Body of pancreas (tissue), 4 donors: Measurements from ENCODE around the gene PLCB1.

Experiments used
- POLR2A ChIP-seq, 3 donors: fragments of 450-650 bp; IDR thresholded peaks; one replicate each; pipeline ENCODE4 v1.6.1; 2016; ENCODE audit warnings: antibody characterized with exemption in 3 of 3, mild to moderate bottlenecking in 2 of 3
- TF ChIP-seq, protein P1 (sequence below), 7 experiments: fragments of 450-650 bp in 4 of 7; fragments of 200-600 bp in 3 of 7; sonication (generic) in 3 of 7; IDR thresholded peaks; one replicate each; pipeline ENCODE4 v1.5.1; 2016 to 2019; ENCODE audit warnings: antibody characterized with exemption in 7 of 7

GRCh38 chr20:8287340-8287739, 155.3 kb downstream of the PLCB1 start:
- TF ChIP-seq, protein P1, sequence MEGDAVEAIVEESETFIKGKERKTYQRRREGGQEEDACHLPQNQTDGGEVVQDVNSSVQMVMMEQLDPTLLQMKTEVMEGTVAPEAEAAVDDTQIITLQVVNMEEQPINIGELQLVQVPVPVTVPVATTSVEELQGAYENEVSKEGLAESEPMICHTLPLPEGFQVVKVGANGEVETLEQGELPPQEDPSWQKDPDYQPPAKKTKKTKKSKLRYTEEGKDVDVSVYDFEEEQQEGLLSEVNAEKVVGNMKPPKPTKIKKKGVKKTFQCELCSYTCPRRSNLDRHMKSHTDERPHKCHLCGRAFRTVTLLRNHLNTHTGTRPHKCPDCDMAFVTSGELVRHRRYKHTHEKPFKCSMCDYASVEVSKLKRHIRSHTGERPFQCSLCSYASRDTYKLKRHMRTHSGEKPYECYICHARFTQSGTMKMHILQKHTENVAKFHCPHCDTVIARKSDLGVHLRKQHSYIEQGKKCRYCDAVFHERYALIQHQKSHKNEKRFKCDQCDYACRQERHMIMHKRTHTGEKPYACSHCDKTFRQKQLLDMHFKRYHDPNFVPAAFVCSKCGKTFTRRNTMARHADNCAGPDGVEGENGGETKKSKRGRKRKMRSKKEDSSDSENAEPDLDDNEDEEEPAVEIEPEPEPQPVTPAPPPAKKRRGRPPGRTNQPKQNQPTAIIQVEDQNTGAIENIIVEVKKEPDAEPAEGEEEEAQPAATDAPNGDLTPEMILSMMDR (IDR thresholded peaks at IDR 0.05) = no peak
- TF ChIP-seq POLR2A (IDR thresholded peaks at IDR 0.05) = no peak
